Measurements from ENCODE around the gene RSPH4A. TPM values are rescaled to one million over a fixed set of nuclear protein-coding genes. Genes with fewer than 3 reads are reported as not detected.
"Not testable (repeated sequence)": the region's sequence is repeated elsewhere in the genome, so short reads cannot be mapped to it uniquely, and the experiment has no call there.

RSPH4A gene
- total RNA-seq, 2 donors from 2014 or later, result 0.60 to 0.67 TPM

GRCh38 chr6:116586738-116587137 lies 29.5 kb upstream of the RSPH4A start:
- no peak for ATAC-seq
- Mint-ChIP-seq H3K27ac (no peak overlapping the region), H3K4me1 (peaks cover 9% of the 10 kb centered on the region), H3K27me3 (no peaks in the 10 kb centered on the region), H3K36me3 (ENCODE audit: low read depth) (peaks cover 12% of the 10 kb centered on the region), H3K4me3 (no peak overlapping the region)
- H3K9me3 ChIP-seq (ENCODE audit: control insufficient read depth, low read length, poor library complexity, severe bottlenecking), result no peaks in the 10 kb centered on the region
- DNase-seq, result no peak

DNA sequence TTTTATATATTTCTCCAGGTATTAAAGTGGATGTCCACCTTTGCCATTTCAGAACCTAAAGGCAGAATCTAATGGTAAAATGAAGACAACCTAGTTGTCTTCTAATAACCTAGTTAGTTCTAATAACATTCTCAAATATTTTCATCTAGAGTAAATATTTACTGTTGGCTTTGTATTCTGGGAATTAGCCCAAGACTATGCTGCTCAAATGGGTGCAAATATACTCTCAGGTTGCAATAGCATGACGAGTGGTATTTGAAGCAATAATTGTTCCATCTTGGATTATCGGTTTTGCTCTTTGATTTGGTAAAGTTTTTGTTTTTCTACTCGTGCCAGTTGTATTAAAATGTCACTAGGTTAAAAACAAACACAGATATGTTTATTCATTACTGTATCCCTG lies 21.0 kb upstream of the RSPH4A start:
- DNase-seq (no peak), ATAC-seq (no peak)
- H3K4me1 Mint-ChIP-seq, result peaks cover 2% of the 10 kb centered on the region
- no peaks in the 10 kb centered on the region for H3K27me3 Mint-ChIP-seq
- H3K27ac Mint-ChIP-seq, result no peak overlapping the region
- H3K4me3 Mint-ChIP-seq, result no peak overlapping the region
- H3K9me3 ChIP-seq (ENCODE audit: control insufficient read depth, low read length, poor library complexity, severe bottlenecking), result no peaks in the 10 kb centered on the region
- H3K36me3 Mint-ChIP-seq (ENCODE audit: low read depth), result peaks cover 8% of the 10 kb centered on the region

DNA sequence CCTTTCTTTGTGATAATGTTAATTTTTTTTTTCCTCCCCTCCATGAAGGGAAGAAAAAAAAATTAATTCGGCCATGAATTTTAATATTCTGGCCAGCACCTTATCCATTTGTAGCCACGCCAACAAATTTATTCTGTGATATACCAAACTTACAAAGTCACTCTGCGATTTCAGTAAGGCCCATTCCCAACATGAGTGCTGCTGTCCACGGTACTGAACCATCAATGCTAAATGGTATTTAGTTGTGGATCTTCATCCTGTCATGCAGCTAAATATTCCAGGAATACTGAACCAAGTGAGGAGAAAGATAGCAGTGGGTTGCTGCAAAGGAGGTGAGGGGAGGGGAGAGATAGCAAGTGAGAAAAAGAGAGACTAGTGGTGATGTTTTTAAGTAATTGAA lies 19.5 kb upstream of the RSPH4A start:
- peaks cover 7% of the 10 kb centered on the region for H3K36me3 Mint-ChIP-seq (ENCODE audit: low read depth)
- no peak overlapping the region for H3K27ac Mint-ChIP-seq
- no peak for DNase-seq
- H3K27me3 Mint-ChIP-seq, result no peaks in the 10 kb centered on the region
- no peak for ATAC-seq
- peaks cover 2% of the 10 kb centered on the region for H3K4me1 Mint-ChIP-seq
- H3K4me3 Mint-ChIP-seq, result no peak overlapping the region
- H3K9me3 ChIP-seq (ENCODE audit: control insufficient read depth, low read length, poor library complexity, severe bottlenecking), result no peaks in the 10 kb centered on the region

- not testable (repeated sequence) for H3K27ac Mint-ChIP-seq; H3K4me1 Mint-ChIP-seq; ATAC-seq; H3K36me3 Mint-ChIP-seq (ENCODE audit: low read depth); H3K4me3 Mint-ChIP-seq; H3K9me3 ChIP-seq (ENCODE audit: control insufficient read depth, low read length, poor library complexity, severe bottlenecking); H3K27me3 Mint-ChIP-seq; DNase-seq
Observed at GRCh38 chr6:116603916-116604315, 12.4 kb upstream of the RSPH4A start.

- not testable (repeated sequence) for H3K27ac Mint-ChIP-seq; H3K27me3 Mint-ChIP-seq; H3K9me3 ChIP-seq (ENCODE audit: control insufficient read depth, low read length, poor library complexity, severe bottlenecking); H3K36me3 Mint-ChIP-seq (ENCODE audit: low read depth); H3K4me1 Mint-ChIP-seq; H3K4me3 Mint-ChIP-seq; ATAC-seq; DNase-seq
Observed at GRCh38 chr6:116604868-116605267, 11.4 kb upstream of the RSPH4A start.

DNA sequence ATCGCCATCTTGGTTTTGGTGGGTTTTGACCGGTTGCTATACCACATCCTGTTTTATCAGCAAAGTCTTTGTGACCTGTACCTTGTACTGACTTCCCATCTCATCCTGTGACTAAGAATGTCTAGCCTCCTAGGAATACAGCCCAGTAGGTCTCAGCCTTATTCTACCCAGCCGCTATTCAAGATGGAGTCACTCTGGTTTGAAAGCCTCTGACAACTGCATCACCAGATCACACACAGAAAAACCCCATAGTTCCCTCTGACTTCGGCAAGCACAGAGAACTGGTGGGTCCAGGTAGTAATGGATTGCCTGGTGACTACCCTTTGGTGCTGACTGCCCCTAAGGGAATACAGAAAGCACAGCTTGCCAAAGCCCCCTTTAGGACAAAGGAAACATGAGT lies 10.3 kb upstream of the RSPH4A start:
- peaks cover 1% of the 10 kb centered on the region for H3K27me3 Mint-ChIP-seq
- ATAC-seq (no peak), DNase-seq (no peak)
- H3K4me3 Mint-ChIP-seq, result no peak overlapping the region
- H3K27ac Mint-ChIP-seq, result no peak overlapping the region
- H3K36me3 Mint-ChIP-seq (ENCODE audit: low read depth), result peaks cover 4% of the 10 kb centered on the region
- H3K9me3 ChIP-seq (ENCODE audit: control insufficient read depth, low read length, poor library complexity, severe bottlenecking), result no peaks in the 10 kb centered on the region
- no peaks in the 10 kb centered on the region for H3K4me1 Mint-ChIP-seq

DNA sequence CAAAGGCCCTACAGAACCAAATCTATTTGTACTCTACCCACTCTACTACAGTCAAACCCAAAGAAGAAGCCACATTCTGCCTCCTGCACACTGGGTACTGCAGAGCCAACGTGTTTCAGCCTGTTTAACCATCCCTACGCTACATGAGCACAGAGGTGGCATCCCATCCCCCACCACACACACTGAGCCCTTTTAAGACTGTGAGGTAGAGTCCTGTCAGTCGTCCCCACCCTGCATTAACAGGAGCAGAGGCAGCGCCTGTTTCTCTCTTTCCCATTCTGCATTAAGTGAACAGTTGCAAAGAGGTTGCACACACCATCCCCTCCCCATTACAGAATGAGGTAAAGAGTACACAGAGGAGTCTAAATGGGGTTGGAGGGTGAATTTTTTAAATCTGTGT lies 5.2 kb upstream of the RSPH4A start:
- no peak overlapping the region for H3K27ac Mint-ChIP-seq

GRCh38 chr6:116616737-116617053 lies 416 bp downstream of the RSPH4A start:
- no peaks in the 10 kb centered on the region for H3K36me3 Mint-ChIP-seq (ENCODE audit: low read depth)
- peaks cover 7% of the 10 kb centered on the region for H3K27me3 Mint-ChIP-seq
- no peaks in the 10 kb centered on the region for H3K9me3 ChIP-seq (ENCODE audit: control insufficient read depth, low read length, poor library complexity, severe bottlenecking)
- H3K4me3 Mint-ChIP-seq, result peak overlapping the region; percentile 98
- DNase-seq, result no peak
- peaks cover 20% of the 10 kb centered on the region for H3K4me1 Mint-ChIP-seq
- peak overlapping the region; percentile 89 for H3K27ac Mint-ChIP-seq
- peak; percentile 48 for ATAC-seq

More for the DNA sequence above, 5.2 kb upstream of the RSPH4A start:
- Mint-ChIP-seq H3K4me3 (no peak overlapping the region), H3K36me3 (ENCODE audit: low read depth) (no peaks in the 10 kb centered on the region), H3K4me1 (peaks cover 6% of the 10 kb centered on the region), H3K27me3 (peaks cover 6% of the 10 kb centered on the region)
- ATAC-seq (no peak), DNase-seq (no peak)
- H3K9me3 ChIP-seq (ENCODE audit: control insufficient read depth, low read length, poor library complexity, severe bottlenecking), result no peaks in the 10 kb centered on the region

DNA sequence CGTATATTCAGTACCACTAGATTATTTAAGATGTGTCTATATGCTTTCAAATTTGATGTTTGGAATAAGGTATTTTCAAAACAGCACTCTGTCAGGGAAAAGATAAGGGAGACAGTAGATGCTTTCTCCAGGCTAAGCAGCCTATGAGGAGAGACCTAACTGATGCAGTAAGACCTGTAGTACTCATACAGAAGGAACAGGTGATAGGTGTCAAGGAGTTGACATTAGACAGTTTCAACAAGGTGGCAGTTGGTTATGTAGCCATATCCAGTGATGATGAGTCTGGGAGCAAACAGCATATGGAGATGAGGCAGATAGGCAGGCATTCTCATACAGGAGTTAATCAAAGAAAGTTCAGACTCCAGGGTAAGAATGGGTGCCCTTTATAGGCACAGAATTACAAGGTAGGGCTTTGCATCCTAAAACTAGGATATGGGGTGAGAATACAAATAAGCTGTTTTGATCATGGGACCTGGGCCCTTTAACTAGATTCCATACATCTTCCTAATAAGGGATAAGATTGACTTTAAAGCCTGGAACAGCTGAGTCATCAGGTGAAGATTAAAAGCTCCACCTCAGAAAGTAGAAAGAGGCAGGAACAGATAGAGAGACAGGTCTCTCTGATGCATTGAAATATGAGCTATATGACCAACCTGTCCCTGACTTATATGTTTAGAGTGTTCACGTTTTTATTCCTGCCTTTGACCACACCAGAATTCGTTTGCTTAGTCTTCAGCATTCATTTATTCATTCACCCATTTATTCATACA lies 7.9 kb downstream of the RSPH4A start:
- H3K9me3 ChIP-seq (ENCODE audit: control insufficient read depth, low read length, poor library complexity, severe bottlenecking), result no peaks in the 10 kb centered on the region
- no peaks in the 10 kb centered on the region for H3K36me3 Mint-ChIP-seq (ENCODE audit: low read depth)
- H3K27ac Mint-ChIP-seq, result no peak overlapping the region
- H3K4me3 Mint-ChIP-seq, result no peak overlapping the region
- DNase-seq (no peak), ATAC-seq (no peak)
- no peaks in the 10 kb centered on the region for H3K4me1 Mint-ChIP-seq
- H3K27me3 Mint-ChIP-seq, result no peaks in the 10 kb centered on the region

DNA sequence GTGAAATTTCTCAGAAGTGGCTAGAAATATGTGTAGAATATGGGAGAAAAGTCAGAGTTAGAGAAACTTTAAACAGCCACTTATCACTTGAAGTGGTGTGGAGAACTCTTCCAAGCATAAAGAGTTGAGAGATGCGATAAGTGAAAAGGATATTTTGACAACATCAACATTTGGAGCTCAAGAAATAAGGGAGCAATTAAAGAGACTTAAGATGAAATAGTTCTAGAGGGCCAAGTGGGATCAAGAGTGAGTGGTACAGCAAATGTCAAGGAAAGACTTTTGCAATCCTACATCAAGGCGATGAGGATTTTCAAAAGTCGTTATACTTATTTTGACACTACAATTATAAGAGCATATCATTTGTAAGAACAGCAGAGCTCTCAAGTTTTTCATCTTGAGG lies 9.6 kb downstream of the RSPH4A start:
- H3K9me3 ChIP-seq (ENCODE audit: control insufficient read depth, low read length, poor library complexity, severe bottlenecking), result no peaks in the 10 kb centered on the region
- Mint-ChIP-seq H3K4me1 (no peaks in the 10 kb centered on the region), H3K4me3 (no peak overlapping the region), H3K36me3 (ENCODE audit: low read depth) (no peaks in the 10 kb centered on the region), H3K27ac (no peak overlapping the region), H3K27me3 (no peaks in the 10 kb centered on the region)
- ATAC-seq (no peak), DNase-seq (no peak)

DNA sequence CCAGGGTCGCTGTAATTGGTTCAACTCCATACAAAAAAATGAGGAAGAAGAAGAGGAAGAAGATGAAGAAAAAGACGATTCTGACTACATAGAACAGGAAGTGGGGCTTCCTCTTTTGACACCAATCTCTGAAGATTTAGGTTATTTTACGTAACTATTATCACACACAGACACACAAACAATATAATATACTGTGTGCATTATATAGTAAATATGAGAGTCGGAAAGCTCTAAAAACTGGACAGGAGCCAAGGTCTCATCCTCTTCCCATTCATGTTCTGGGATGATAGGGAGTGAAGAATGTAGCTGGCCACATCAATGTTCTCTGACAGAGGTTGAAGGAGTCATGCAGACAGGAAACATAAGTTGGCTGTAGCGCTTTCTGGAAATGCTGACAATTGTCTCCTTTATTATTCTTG lies 13.3 kb downstream of the RSPH4A start:
- H3K4me3 Mint-ChIP-seq, result no peak overlapping the region
- no peak overlapping the region for H3K27ac Mint-ChIP-seq
- H3K36me3 Mint-ChIP-seq (ENCODE audit: low read depth), result peaks cover 4% of the 10 kb centered on the region
- no peaks in the 10 kb centered on the region for H3K27me3 Mint-ChIP-seq
- H3K9me3 ChIP-seq (ENCODE audit: control insufficient read depth, low read length, poor library complexity, severe bottlenecking), result no peaks in the 10 kb centered on the region
- no peak for ATAC-seq
- DNase-seq, result no peak
- no peaks in the 10 kb centered on the region for H3K4me1 Mint-ChIP-seq

- H3K9me3 ChIP-seq (ENCODE audit: control insufficient read depth, low read length, poor library complexity, severe bottlenecking), result no peaks in the 10 kb centered on the region
- no peaks in the 10 kb centered on the region for H3K27me3 Mint-ChIP-seq
- ATAC-seq (no peak), DNase-seq (no peak)
- no peaks in the 10 kb centered on the region for H3K4me1 Mint-ChIP-seq
- H3K36me3 Mint-ChIP-seq (ENCODE audit: low read depth), result peaks cover 4% of the 10 kb centered on the region
- no peak overlapping the region for H3K27ac Mint-ChIP-seq
- no peak overlapping the region for H3K4me3 Mint-ChIP-seq
Observed at GRCh38 chr6:116631379-116631990, 15.2 kb downstream of the RSPH4A start.

DNA sequence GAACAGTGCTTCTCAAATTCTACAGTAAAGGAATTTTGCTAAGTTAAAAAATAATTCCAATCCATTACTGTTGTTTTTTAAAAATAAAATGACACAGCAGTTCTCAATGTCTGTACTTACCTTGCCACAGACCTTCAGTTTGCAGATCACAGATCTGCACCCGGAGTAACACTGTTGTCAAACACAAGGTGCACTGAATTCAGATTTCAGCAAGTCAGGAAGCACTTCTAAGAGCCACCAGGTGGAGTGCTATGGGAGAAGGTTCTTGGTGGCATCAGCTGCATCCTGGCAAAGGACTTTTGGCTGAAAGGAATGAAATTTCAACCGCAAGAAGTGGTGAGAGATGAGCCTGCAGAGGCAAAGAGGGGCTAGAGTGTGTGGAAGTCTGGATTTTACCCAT lies 17.4 kb downstream of the RSPH4A start:
- Mint-ChIP-seq H3K27ac (no peak overlapping the region), H3K4me3 (no peak overlapping the region)

GRCh38 chr6:116648156-116648555 lies 31.9 kb downstream of the RSPH4A start:
- no peaks in the 10 kb centered on the region for H3K9me3 ChIP-seq (ENCODE audit: control insufficient read depth, low read length, poor library complexity, severe bottlenecking)
- peaks cover 11% of the 10 kb centered on the region for H3K4me1 Mint-ChIP-seq
- H3K27ac Mint-ChIP-seq, result peak overlapping the region; percentile 37
- ATAC-seq (no peak), DNase-seq (no peak)
- no peak overlapping the region for H3K4me3 Mint-ChIP-seq
- H3K27me3 Mint-ChIP-seq, result no peaks in the 10 kb centered on the region
- H3K36me3 Mint-ChIP-seq (ENCODE audit: low read depth), result peaks cover 9% of the 10 kb centered on the region

More for the DNA sequence above, 17.4 kb downstream of the RSPH4A start:
- no peaks in the 10 kb centered on the region for H3K9me3 ChIP-seq (ENCODE audit: control insufficient read depth, low read length, poor library complexity, severe bottlenecking)
- H3K4me1 Mint-ChIP-seq, result no peaks in the 10 kb centered on the region
- no peak for ATAC-seq
- no peak for DNase-seq
- H3K36me3 Mint-ChIP-seq (ENCODE audit: low read depth), result peaks cover 4% of the 10 kb centered on the region
- H3K27me3 Mint-ChIP-seq, result no peaks in the 10 kb centered on the region

Measured in T-helper 17 cell (primary cell).